Measurements from ENCODE around the gene KIF26B.

The KIF26B gene

GRCh38 chr1:245418077-245418476 is 263.3 kb downstream of the KIF26B start:
- Mint-ChIP-seq H3K27ac (ENCODE audit: low read depth) (no peak overlapping the region), H3K36me3 (ENCODE audit: insufficient read depth) (no peaks in the 10 kb centered on the region), H3K4me3 (no peak overlapping the region), H3K27me3 (peaks cover 27% of the 10 kb centered on the region), H3K9me3 (no peaks in the 10 kb centered on the region), H3K4me1 (no peaks in the 10 kb centered on the region)
- no peak for ATAC-seq (replicated peaks; ENCODE audit: extremely low read depth, poor library complexity, severe bottlenecking)
- DNase-seq (ENCODE audit: low spot score in 2 of 2) = no peak

GRCh38 chr1:245419461-245419978 is 264.7 kb downstream of the KIF26B start:
- no peak overlapping the region for H3K27ac Mint-ChIP-seq (ENCODE audit: low read depth)
- H3K4me3 Mint-ChIP-seq = no peak overlapping the region
- no peak for DNase-seq (ENCODE audit: low spot score in 2 of 2)
- no peaks in the 10 kb centered on the region for H3K9me3 Mint-ChIP-seq
- no peak for ATAC-seq (replicated peaks; ENCODE audit: extremely low read depth, poor library complexity, severe bottlenecking)
- H3K36me3 Mint-ChIP-seq (ENCODE audit: insufficient read depth) = no peaks in the 10 kb centered on the region
- H3K4me1 Mint-ChIP-seq = no peaks in the 10 kb centered on the region
- peaks cover 20% of the 10 kb centered on the region for H3K27me3 Mint-ChIP-seq

GRCh38 chr1:245419989-245420388 is 265.2 kb downstream of the KIF26B start:
- Mint-ChIP-seq H3K9me3 (no peaks in the 10 kb centered on the region), H3K27me3 (peaks cover 20% of the 10 kb centered on the region), H3K4me1 (no peaks in the 10 kb centered on the region), H3K36me3 (ENCODE audit: insufficient read depth) (no peaks in the 10 kb centered on the region), H3K4me3 (no peak overlapping the region), H3K27ac (ENCODE audit: low read depth) (no peak overlapping the region)
- no peak for DNase-seq (ENCODE audit: low spot score in 2 of 2)
- ATAC-seq (replicated peaks; ENCODE audit: extremely low read depth, poor library complexity, severe bottlenecking) = no peak

- no peaks in the 10 kb centered on the region for H3K36me3 Mint-ChIP-seq (ENCODE audit: insufficient read depth)
- no peaks in the 10 kb centered on the region for H3K9me3 Mint-ChIP-seq
- DNase-seq (ENCODE audit: low spot score in 2 of 2) (no peak), ATAC-seq (replicated peaks; ENCODE audit: extremely low read depth, poor library complexity, severe bottlenecking) (no peak)
- H3K4me1 Mint-ChIP-seq = no peaks in the 10 kb centered on the region
- no peak overlapping the region for H3K27ac Mint-ChIP-seq (ENCODE audit: low read depth)
- no peak overlapping the region for H3K4me3 Mint-ChIP-seq
- peaks cover 20% of the 10 kb centered on the region for H3K27me3 Mint-ChIP-seq
Observed at GRCh38 chr1:245420926-245421325, 266.1 kb downstream of the KIF26B start.

- H3K27me3 Mint-ChIP-seq = peaks cover 12% of the 10 kb centered on the region
- no peak overlapping the region for H3K4me3 Mint-ChIP-seq
- no peak for DNase-seq (ENCODE audit: low spot score in 2 of 2)
- no peak overlapping the region for H3K27ac Mint-ChIP-seq (ENCODE audit: low read depth)
- peaks cover 5% of the 10 kb centered on the region for H3K9me3 Mint-ChIP-seq
- no peaks in the 10 kb centered on the region for H3K36me3 Mint-ChIP-seq (ENCODE audit: insufficient read depth)
- ATAC-seq (replicated peaks; ENCODE audit: extremely low read depth, poor library complexity, severe bottlenecking) = no peak
- H3K4me1 Mint-ChIP-seq = no peaks in the 10 kb centered on the region
Observed at GRCh38 chr1:245428681-245429080, 273.9 kb downstream of the KIF26B start.

- Mint-ChIP-seq H3K27ac (ENCODE audit: low read depth) (no peak overlapping the region), H3K27me3 (peaks cover 13% of the 10 kb centered on the region), H3K4me1 (no peaks in the 10 kb centered on the region), H3K9me3 (no peaks in the 10 kb centered on the region), H3K4me3 (no peak overlapping the region), H3K36me3 (ENCODE audit: insufficient read depth) (no peaks in the 10 kb centered on the region)
- ATAC-seq (replicated peaks; ENCODE audit: extremely low read depth, poor library complexity, severe bottlenecking) (no peak), DNase-seq (ENCODE audit: low spot score in 2 of 2) (no peak)
Observed at GRCh38 chr1:245431706-245432105, 276.9 kb downstream of the KIF26B start.

- ATAC-seq (replicated peaks; ENCODE audit: extremely low read depth, poor library complexity, severe bottlenecking) (no peak), DNase-seq (ENCODE audit: low spot score in 2 of 2) (no peak)
- Mint-ChIP-seq H3K4me1 (no peaks in the 10 kb centered on the region), H3K9me3 (peaks cover 5% of the 10 kb centered on the region), H3K27ac (ENCODE audit: low read depth) (no peak overlapping the region), H3K27me3 (peaks cover 19% of the 10 kb centered on the region), H3K36me3 (ENCODE audit: insufficient read depth) (no peaks in the 10 kb centered on the region), H3K4me3 (no peak overlapping the region)
Observed at GRCh38 chr1:245432228-245432875, 277.6 kb downstream of the KIF26B start.

- H3K4me3 Mint-ChIP-seq = no peak overlapping the region
- DNase-seq (ENCODE audit: low spot score in 2 of 2) (no peak), ATAC-seq (replicated peaks; ENCODE audit: extremely low read depth, poor library complexity, severe bottlenecking) (no peak)
- no peak overlapping the region for H3K27ac Mint-ChIP-seq (ENCODE audit: low read depth)
- H3K36me3 Mint-ChIP-seq (ENCODE audit: insufficient read depth) = no peaks in the 10 kb centered on the region
- no peaks in the 10 kb centered on the region for H3K4me1 Mint-ChIP-seq
- peaks cover 22% of the 10 kb centered on the region for H3K27me3 Mint-ChIP-seq
- H3K9me3 Mint-ChIP-seq = peaks cover 5% of the 10 kb centered on the region
Observed at GRCh38 chr1:245433561-245433960, 278.8 kb downstream of the KIF26B start.

GRCh38 chr1:245434280-245434679 is 279.5 kb downstream of the KIF26B start:
- Mint-ChIP-seq H3K27ac (ENCODE audit: low read depth) (no peak overlapping the region), H3K36me3 (ENCODE audit: insufficient read depth) (no peaks in the 10 kb centered on the region), H3K9me3 (peaks cover 5% of the 10 kb centered on the region), H3K27me3 (peaks cover 22% of the 10 kb centered on the region), H3K4me1 (no peaks in the 10 kb centered on the region), H3K4me3 (no peak overlapping the region)
- ATAC-seq (replicated peaks; ENCODE audit: extremely low read depth, poor library complexity, severe bottlenecking) = no peak
- no peak for DNase-seq (ENCODE audit: low spot score in 2 of 2)

GRCh38 chr1:245436407-245436806 is 281.6 kb downstream of the KIF26B start:
- DNase-seq (ENCODE audit: low spot score in 2 of 2) (no peak), ATAC-seq (replicated peaks; ENCODE audit: extremely low read depth, poor library complexity, severe bottlenecking) (no peak)
- H3K9me3 Mint-ChIP-seq = peaks cover 5% of the 10 kb centered on the region
- H3K27ac Mint-ChIP-seq (ENCODE audit: low read depth) = no peak overlapping the region
- no peaks in the 10 kb centered on the region for H3K36me3 Mint-ChIP-seq (ENCODE audit: insufficient read depth)
- no peak overlapping the region for H3K4me3 Mint-ChIP-seq
- peaks cover 23% of the 10 kb centered on the region for H3K27me3 Mint-ChIP-seq
- no peaks in the 10 kb centered on the region for H3K4me1 Mint-ChIP-seq

GRCh38 chr1:245437369-245438062 is 282.7 kb downstream of the KIF26B start:
- DNase-seq (ENCODE audit: low spot score in 2 of 2) = no peak
- peaks cover 22% of the 10 kb centered on the region for H3K27me3 Mint-ChIP-seq

GRCh38 chr1:245440922-245441321 is 286.1 kb downstream of the KIF26B start:
- Mint-ChIP-seq H3K36me3 (ENCODE audit: insufficient read depth) (no peaks in the 10 kb centered on the region), H3K27me3 (peaks cover 20% of the 10 kb centered on the region), H3K27ac (ENCODE audit: low read depth) (no peak overlapping the region), H3K4me3 (no peak overlapping the region), H3K4me1 (no peaks in the 10 kb centered on the region), H3K9me3 (peaks cover 8% of the 10 kb centered on the region)
- DNase-seq (ENCODE audit: low spot score in 2 of 2) (no peak), ATAC-seq (replicated peaks; ENCODE audit: extremely low read depth, poor library complexity, severe bottlenecking) (no peak)

More at GRCh38 chr1:245437369-245438062, 282.7 kb downstream of the KIF26B start:
- H3K4me3 Mint-ChIP-seq = no peak overlapping the region
- no peaks in the 10 kb centered on the region for H3K36me3 Mint-ChIP-seq (ENCODE audit: insufficient read depth)
- H3K4me1 Mint-ChIP-seq = no peaks in the 10 kb centered on the region
- ATAC-seq (replicated peaks; ENCODE audit: extremely low read depth, poor library complexity, severe bottlenecking) = no peak
- peak overlapping the region; percentile 68 for H3K27ac Mint-ChIP-seq (ENCODE audit: low read depth)
- peaks cover 5% of the 10 kb centered on the region for H3K9me3 Mint-ChIP-seq

GRCh38 chr1:245441689-245442088 is 286.9 kb downstream of the KIF26B start:
- H3K27ac Mint-ChIP-seq (ENCODE audit: low read depth) = no peak overlapping the region
- H3K36me3 Mint-ChIP-seq (ENCODE audit: insufficient read depth) = no peaks in the 10 kb centered on the region
- H3K9me3 Mint-ChIP-seq = peaks cover 9% of the 10 kb centered on the region
- no peaks in the 10 kb centered on the region for H3K4me1 Mint-ChIP-seq
- no peak for DNase-seq (ENCODE audit: low spot score in 2 of 2)
- H3K4me3 Mint-ChIP-seq = no peak overlapping the region
- ATAC-seq (replicated peaks; ENCODE audit: extremely low read depth, poor library complexity, severe bottlenecking) = no peak
- peaks cover 20% of the 10 kb centered on the region for H3K27me3 Mint-ChIP-seq
